Gastroesophageal sphincter (tissue), 4 donors: ENCODE measurements around the gene DDI2. TPM values are rescaled to one million over a fixed set of nuclear protein-coding genes. Genes with fewer than 3 reads are reported as not detected.
"Not testable (repeated sequence)": the region's sequence is repeated elsewhere in the genome, so short reads cannot be mapped to it uniquely, and the experiment has no call there.

ENCODE experiments used
- ATAC-seq: fragments of 150-250 bp; one replicate; pipeline ENCODE4 v1.9.1; 2016; ENCODE audit warnings: mild to moderate bottlenecking, moderate library complexity
- H3K27ac ChIP-seq, 4 donors: fragments of 200-600 bp; sonication (generic) in 3 of 4; 1 replicate in 3 of 4; 2 replicates in 1 of 4; pipeline ENCODE4 v1.5.1; 2016 to 2019
- H3K27me3 ChIP-seq: fragments of 200-600 bp; sonication (generic); one replicate; pipeline ENCODE4 v1.5.1; 2019
- H3K36me3 ChIP-seq, 2 donors: fragments of 200-600 bp; sonication (generic); one replicate each; pipeline ENCODE4 v1.5.1; 2019; ENCODE audit warnings: control low read depth in 1 of 2
- H3K4me1 ChIP-seq, 3 donors: fragments of 200-600 bp; sonication (generic); 1 replicate in 2 of 3; 2 replicates in 1 of 3; pipeline ENCODE4 v1.5.1; 2016 to 2019; ENCODE audit warnings: control low read depth in 2 of 3
- H3K4me3 ChIP-seq, 2 donors: fragments of 200-600 bp; sonication (generic); one replicate each; pipeline ENCODE4 v1.5.1; 2019; ENCODE audit warnings: mild to moderate bottlenecking in 1 of 2, moderate library complexity in 1 of 2
- H3K9me3 ChIP-seq, 3 donors: fragments of 200-600 bp; sonication (generic); one replicate each; pipeline ENCODE4 v1.5.1; 2017 to 2019; ENCODE audit warnings: control low read depth in 2 of 3
- EP300 ChIP-seq: sonication (generic); formaldehyde crosslinking; IDR thresholded peaks from one replicate; pipeline ENCODE4 v1.6.1; 2017; ENCODE audit warnings: antibody characterized with exemption, mild to moderate bottlenecking
- POLR2A ChIP-seq, 2 donors: fragments of 450-650 bp; IDR thresholded peaks; one replicate each; pipeline ENCODE4 v1.6.1; 2017; ENCODE audit warnings: antibody characterized with exemption in 2 of 2, mild to moderate bottlenecking in 2 of 2, moderate library complexity in 1 of 2
- POLR2AphosphoS5 ChIP-seq: sonication (generic); formaldehyde crosslinking; IDR thresholded peaks from one replicate; pipeline ENCODE4 v1.6.1; 2017; ENCODE audit warnings: antibody characterized with exemption
- WGBS, 2 donors: methylation state at CpG; one replicate each; pipeline ENCODE4 v1.1.5; 2018; ENCODE audit warnings: low coverage in 1 of 2; 5-methylcytosine and 5-hydroxymethylcytosine counted together
- total RNA-seq, 4 donors: library from RNA; depleted of rRNA; stranded (reverse); fragments of >200 nt; gene quantifications; one replicate each; pipeline ENCODE4 v1.1.0, GENCODE V29; 2016
- TF ChIP-seq, protein P1 (sequence below), 4 experiments: fragments of 200-600 bp in 2 of 4; fragments of 450-650 bp in 2 of 4; sonication (generic) in 1 of 4; IDR thresholded peaks; one replicate each; pipeline ENCODE4 v1.5.1; 2017 to 2019; ENCODE audit warnings: antibody characterized with exemption in 4 of 4, mild to moderate bottlenecking in 2 of 4, moderate library complexity in 2 of 4

The DDI2 gene
- total RNA-seq, 4 donors from 2014 or later, result 14.3 to 37.2 (median 16.5) TPM

DNA sequence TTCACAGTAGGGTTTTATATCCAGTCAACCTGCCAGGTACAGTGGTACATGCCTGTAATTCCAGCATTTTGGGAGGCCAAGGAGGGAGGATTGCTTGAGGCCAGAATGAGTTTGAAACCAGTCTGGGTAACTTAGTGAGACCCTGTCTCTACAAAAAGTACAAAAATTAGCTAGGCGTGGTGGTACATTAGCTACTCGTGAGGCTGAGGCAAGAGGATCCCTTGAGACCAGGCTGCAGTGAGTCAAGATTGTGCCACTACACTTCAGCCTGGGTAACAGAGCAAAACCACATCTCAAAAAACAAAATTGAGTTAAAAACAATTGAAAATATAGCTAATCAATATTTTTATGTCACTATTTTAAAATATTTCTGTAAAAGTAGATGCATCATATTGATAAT, 33.2 kb downstream of the DDI2 start:
- Histone ChIP-seq H3K27me3 (no peaks in the 10 kb centered on the region), H3K4me3 (no peak overlapping the region), H3K9me3 (no peaks in the 10 kb centered on the region), H3K4me1 (no peaks in the 10 kb centered on the region), H3K27ac (no peak overlapping the region), H3K36me3 (peaks cover 0 to 93% of the 10 kb centered on the region in 2 donors)
- 80 to 89% methylated on average over 2 of the region's 2 CpGs for WGBS, 2 donors
- TF ChIP-seq, protein P1, sequence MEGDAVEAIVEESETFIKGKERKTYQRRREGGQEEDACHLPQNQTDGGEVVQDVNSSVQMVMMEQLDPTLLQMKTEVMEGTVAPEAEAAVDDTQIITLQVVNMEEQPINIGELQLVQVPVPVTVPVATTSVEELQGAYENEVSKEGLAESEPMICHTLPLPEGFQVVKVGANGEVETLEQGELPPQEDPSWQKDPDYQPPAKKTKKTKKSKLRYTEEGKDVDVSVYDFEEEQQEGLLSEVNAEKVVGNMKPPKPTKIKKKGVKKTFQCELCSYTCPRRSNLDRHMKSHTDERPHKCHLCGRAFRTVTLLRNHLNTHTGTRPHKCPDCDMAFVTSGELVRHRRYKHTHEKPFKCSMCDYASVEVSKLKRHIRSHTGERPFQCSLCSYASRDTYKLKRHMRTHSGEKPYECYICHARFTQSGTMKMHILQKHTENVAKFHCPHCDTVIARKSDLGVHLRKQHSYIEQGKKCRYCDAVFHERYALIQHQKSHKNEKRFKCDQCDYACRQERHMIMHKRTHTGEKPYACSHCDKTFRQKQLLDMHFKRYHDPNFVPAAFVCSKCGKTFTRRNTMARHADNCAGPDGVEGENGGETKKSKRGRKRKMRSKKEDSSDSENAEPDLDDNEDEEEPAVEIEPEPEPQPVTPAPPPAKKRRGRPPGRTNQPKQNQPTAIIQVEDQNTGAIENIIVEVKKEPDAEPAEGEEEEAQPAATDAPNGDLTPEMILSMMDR (IDR thresholded peaks at IDR 0.05), result no peak
- TF ChIP-seq EP300 (no peak), POLR2A (IDR thresholded peaks at IDR 0.05) (no peak), POLR2AphosphoS5 (no peak)
- ATAC-seq, result no peak

DNA sequence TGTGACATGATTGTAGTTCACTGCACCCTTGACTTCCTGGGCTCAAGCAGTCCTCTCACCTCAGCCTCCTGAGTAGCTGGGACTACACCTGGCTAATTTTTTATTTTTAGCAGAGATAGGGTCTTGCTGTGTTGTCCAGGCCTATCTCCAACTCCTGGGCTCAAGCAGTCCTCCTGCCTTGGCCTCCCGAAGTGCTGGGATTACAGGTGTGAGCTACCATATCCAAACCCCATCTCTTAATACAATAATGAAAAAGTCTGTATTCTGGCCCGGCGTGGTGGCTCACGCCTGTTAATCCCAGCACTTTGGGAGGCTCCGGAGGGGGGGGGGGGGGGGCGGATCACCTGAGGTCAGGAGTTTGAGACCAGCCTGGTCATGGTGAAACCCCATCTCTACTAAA, 34.9 kb downstream of the DDI2 start:
- not testable (repeated sequence) for H3K27ac ChIP-seq, H3K4me1 ChIP-seq, H3K4me3 ChIP-seq, H3K9me3 ChIP-seq, ATAC-seq, H3K27me3 ChIP-seq
- no CpG with 5 or more reads among the region's 6 CpGs for WGBS, 2 donors
- peaks cover 0 to 95% of the 10 kb centered on the region in 2 donors for H3K36me3 ChIP-seq

DNA sequence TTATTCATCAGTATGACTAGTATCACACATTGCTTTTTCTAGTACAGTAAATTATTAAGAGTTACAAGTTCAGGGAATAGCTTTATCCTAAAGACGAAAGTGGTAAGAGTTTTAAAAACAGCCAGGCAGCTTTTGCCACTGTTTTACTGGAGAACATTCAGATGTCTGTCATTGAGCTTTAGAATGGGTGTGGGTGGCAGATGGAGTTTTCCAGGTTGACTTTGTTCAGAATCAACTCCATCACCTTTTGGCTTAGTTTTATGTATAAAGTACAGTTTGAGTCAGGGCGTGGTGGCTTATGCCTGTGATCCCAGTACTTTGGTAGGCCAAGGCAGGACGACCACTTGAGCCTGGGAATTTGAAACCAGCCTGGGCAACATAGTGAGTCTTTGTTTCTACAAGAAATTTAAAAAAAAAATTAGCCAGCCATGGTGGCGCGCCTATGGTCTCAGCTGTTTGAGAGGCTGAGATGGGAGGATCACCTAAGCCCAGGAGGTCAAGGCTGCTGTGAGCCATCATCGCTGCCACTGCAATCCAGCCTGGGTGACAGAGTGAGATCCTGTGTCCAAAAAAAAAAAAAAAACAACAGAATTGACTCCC, 36.9 kb downstream of the DDI2 start:
- Histone ChIP-seq H3K4me3 (no peak overlapping the region), H3K27ac (no peak overlapping the region), H3K27me3 (no peaks in the 10 kb centered on the region), H3K36me3 (peaks cover 0 to 96% of the 10 kb centered on the region in 2 donors), H3K4me1 (no peaks in the 10 kb centered on the region), H3K9me3 (no peaks in the 10 kb centered on the region)
- 81% methylated on average over 5 to 6 of the region's 6 CpGs for WGBS, 2 donors
- no peak for ATAC-seq
- TF ChIP-seq, protein P1 (IDR thresholded peaks at IDR 0.05), result no peak
- TF ChIP-seq POLR2AphosphoS5 (no peak), POLR2A (IDR thresholded peaks at IDR 0.05) (no peak), EP300 (no peak)

DNA sequence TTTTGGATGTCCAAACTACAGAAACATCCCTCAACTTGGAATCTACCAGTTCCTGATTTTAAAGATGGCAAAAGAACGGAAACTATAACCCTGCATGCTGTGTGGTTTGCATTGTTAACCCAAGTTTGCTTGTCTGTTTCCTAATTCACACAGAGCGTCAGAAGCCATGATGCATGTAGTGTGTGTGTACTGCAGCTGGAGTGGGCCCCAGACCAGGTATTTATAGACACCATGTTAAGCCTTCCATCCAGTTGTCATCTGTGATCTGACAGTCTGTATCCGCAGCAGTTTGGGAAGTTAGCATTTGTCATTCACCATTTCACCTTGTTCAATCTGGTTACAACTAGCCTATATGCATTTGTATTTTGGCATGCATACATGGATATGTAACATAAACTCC, 39.2 kb downstream of the DDI2 start:
- TF ChIP-seq EP300, result no peak
- TF ChIP-seq, protein P1 (IDR thresholded peaks at IDR 0.05), result no peak
- no peak for TF ChIP-seq POLR2AphosphoS5
- no peak for TF ChIP-seq POLR2A (IDR thresholded peaks at IDR 0.05)
- Histone ChIP-seq H3K4me1 (no peaks in the 10 kb centered on the region), H3K4me3 (no peak overlapping the region), H3K36me3 (peaks cover 13 to 96% of the 10 kb centered on the region in 2 donors), H3K9me3 (no peaks in the 10 kb centered on the region), H3K27me3 (no peaks in the 10 kb centered on the region), H3K27ac (no peak overlapping the region)
- no peak for ATAC-seq
- 86 to 92% methylated on average over 3 of the region's 3 CpGs for WGBS, 2 donors

DNA sequence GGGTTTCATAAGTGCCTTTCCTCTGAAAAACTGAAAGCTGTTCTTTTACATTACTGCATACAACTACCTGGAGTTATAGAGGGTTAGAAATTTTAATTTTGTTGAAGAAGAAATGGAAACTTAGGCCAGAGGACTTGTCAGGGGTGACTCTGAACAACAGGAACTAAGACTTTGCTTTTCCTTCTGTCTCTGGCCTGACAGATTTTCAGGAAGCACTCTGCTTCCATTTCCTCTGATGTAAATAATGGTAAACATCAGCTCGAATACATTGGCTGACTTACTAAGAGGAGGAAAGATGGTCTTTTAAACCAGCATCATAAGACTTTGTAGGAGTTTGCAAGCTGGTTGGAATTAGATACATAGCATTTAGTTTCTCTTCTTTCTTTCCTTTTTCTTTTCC, 39.8 kb downstream of the DDI2 start:
- peaks cover 14 to 96% of the 10 kb centered on the region in 2 donors for H3K36me3 ChIP-seq
- no peak for ATAC-seq
- no peak for TF ChIP-seq POLR2A (IDR thresholded peaks at IDR 0.05)
- TF ChIP-seq, protein P1 (IDR thresholded peaks at IDR 0.05), result no peak
- TF ChIP-seq POLR2AphosphoS5, result no peak
- TF ChIP-seq EP300, result no peak

More for the DNA sequence above, 39.8 kb downstream of the DDI2 start:
- Histone ChIP-seq H3K27me3 (no peaks in the 10 kb centered on the region), H3K27ac (no peak overlapping the region), H3K4me3 (no peak overlapping the region), H3K9me3 (no peaks in the 10 kb centered on the region), H3K4me1 (no peaks in the 10 kb centered on the region)
- 19 to 22% methylated on average over 1 of the region's 1 CpG for WGBS, 2 donors
